ENCODE measurements around the gene NUP133.

NUP133 gene

DNA sequence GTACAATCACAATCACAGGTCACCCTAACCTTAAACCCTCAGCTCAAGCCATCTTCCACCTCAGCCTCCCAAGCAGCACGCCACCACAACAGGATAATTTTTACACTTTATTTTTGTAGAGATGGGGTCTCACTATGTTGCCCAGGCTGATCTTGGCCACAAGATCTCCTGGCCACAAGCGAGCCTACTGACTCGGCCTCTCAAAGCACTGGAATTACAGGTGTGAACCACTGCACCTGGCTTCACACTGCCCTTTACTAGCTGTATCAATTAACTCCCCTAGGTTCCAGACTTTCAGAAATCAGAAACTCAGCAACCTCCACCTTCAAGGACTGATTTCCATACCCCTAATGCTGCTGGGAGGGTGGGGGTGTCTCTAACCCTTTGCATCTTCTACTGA is 37.0 kb downstream of the NUP133 start:
- H4K20me1 ChIP-seq (ENCODE audit: control insufficient read depth, insufficient read depth, low read depth, low read length) = no peaks in the 10 kb centered on the region
- H3K36me3 ChIP-seq (ENCODE audit: control insufficient read depth, low read length) = peaks cover 79% of the 10 kb centered on the region
- H3K4me2 ChIP-seq (ENCODE audit: low read length) = no peak overlapping the region

DNA sequence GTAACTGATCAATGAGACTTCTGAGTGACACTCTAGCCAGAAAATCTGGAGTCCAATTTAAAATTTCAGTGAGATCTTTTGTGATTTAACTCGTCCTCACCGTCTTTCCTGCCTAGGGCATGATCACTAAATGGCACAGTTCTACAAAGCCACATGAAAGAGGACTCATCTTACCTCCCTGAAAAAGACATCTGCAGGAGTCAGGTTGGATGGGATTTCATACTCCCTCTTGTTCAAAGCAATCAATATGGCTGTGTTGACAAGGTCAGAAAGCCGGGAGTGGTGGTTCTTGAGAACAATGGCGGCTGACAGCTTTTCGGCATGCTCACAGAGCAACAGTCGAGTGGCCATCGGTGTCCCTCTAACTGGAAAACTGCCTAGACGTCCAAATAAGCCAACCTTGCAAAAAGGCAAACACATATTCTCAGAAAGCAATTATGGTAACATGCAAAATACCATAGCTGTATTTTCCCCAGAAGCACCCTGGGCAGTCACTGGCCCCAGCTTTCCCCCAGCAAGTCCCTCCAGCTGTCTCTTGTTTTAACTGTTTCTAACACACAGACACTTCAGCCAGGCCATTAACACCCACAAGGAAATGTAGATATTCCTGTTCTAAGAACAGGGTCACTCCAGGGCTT is 37.6 kb downstream of the NUP133 start:
- Histone ChIP-seq H3F3A (ENCODE audit: control insufficient read depth, insufficient read depth) (no peaks in the 10 kb centered on the region), H4K20me1 (ENCODE audit: control insufficient read depth, insufficient read depth, low read depth, low read length) (no peaks in the 10 kb centered on the region), H3K79me2 (ENCODE audit: control insufficient read depth, low read length) (no peaks in the 10 kb centered on the region), H3K27me3 (ENCODE audit: control insufficient read depth, low read length) (no peaks in the 10 kb centered on the region), H3K36me3 (ENCODE audit: control insufficient read depth, low read length) (peaks cover 78% of the 10 kb centered on the region), H3K4me2 (ENCODE audit: low read length) (no peak overlapping the region), H3K4me1 (ENCODE audit: control insufficient read depth, low read length) (no peaks in the 10 kb centered on the region), H3K27ac (ENCODE audit: low read depth, low read length) (no peak overlapping the region), H3K9me3 (ENCODE audit: control insufficient read depth, insufficient read depth, low read length) (no peaks in the 10 kb centered on the region), H3K4me3 (ENCODE audit: low read length) (no peak overlapping the region), H3K9me2 (replicated peaks; ENCODE audit: control insufficient read depth, low read length) (no peaks in the 10 kb centered on the region)
- TF ChIP-seq, protein P1, sequence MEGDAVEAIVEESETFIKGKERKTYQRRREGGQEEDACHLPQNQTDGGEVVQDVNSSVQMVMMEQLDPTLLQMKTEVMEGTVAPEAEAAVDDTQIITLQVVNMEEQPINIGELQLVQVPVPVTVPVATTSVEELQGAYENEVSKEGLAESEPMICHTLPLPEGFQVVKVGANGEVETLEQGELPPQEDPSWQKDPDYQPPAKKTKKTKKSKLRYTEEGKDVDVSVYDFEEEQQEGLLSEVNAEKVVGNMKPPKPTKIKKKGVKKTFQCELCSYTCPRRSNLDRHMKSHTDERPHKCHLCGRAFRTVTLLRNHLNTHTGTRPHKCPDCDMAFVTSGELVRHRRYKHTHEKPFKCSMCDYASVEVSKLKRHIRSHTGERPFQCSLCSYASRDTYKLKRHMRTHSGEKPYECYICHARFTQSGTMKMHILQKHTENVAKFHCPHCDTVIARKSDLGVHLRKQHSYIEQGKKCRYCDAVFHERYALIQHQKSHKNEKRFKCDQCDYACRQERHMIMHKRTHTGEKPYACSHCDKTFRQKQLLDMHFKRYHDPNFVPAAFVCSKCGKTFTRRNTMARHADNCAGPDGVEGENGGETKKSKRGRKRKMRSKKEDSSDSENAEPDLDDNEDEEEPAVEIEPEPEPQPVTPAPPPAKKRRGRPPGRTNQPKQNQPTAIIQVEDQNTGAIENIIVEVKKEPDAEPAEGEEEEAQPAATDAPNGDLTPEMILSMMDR (IDR thresholded peaks at IDR 0.05; ENCODE audit: low read depth, low read length, poor library complexity, severe bottlenecking) = no peak
- TF ChIP-seq EZH2phosphoT487 (IDR thresholded peaks at IDR 0.05; ENCODE audit: borderline replicate concordance, low read length) = no peak

More for the DNA sequence above, 37.0 kb downstream of the NUP133 start:
- no peak for TF ChIP-seq EZH2phosphoT487 (IDR thresholded peaks at IDR 0.05; ENCODE audit: borderline replicate concordance, low read length)
- Histone ChIP-seq H3K27ac (ENCODE audit: low read depth, low read length) (no peak overlapping the region), H3F3A (ENCODE audit: control insufficient read depth, insufficient read depth) (no peaks in the 10 kb centered on the region), H3K9me2 (replicated peaks; ENCODE audit: control insufficient read depth, low read length) (no peaks in the 10 kb centered on the region), H3K27me3 (ENCODE audit: control insufficient read depth, low read length) (no peaks in the 10 kb centered on the region), H3K9me3 (ENCODE audit: control insufficient read depth, insufficient read depth, low read length) (no peaks in the 10 kb centered on the region), H3K79me2 (ENCODE audit: control insufficient read depth, low read length) (no peaks in the 10 kb centered on the region), H3K4me1 (ENCODE audit: control insufficient read depth, low read length) (no peaks in the 10 kb centered on the region), H3K4me3 (ENCODE audit: low read length) (no peak overlapping the region)

DNA sequence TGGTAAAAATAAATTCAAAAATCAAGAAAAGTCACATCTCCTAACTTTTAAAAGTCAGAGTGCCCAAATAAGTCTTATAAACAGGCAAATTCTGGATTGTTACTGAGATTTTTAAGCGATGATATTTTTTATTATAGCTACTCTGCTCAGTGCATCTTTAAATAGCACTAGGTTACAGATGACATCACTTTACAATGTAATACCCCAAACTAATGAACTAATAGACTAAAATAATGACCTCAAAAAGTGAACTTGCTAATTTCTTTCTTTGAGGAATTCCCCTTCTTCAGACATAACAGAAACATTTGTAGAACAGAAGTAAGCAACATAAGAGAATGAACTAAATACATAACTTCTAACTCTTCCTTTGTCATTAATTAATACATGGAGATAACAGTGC is 41.3 kb downstream of the NUP133 start:
- Histone ChIP-seq H3K9me2 (replicated peaks; ENCODE audit: control insufficient read depth, low read length) (no peaks in the 10 kb centered on the region), H4K20me1 (ENCODE audit: control insufficient read depth, insufficient read depth, low read depth, low read length) (no peaks in the 10 kb centered on the region), H3K9me3 (ENCODE audit: control insufficient read depth, insufficient read depth, low read length) (no peaks in the 10 kb centered on the region), H3K36me3 (ENCODE audit: control insufficient read depth, low read length) (peaks cover 85% of the 10 kb centered on the region), H3F3A (ENCODE audit: control insufficient read depth, insufficient read depth) (no peaks in the 10 kb centered on the region), H3K27ac (ENCODE audit: low read depth, low read length) (no peak overlapping the region), H3K79me2 (ENCODE audit: control insufficient read depth, low read length) (no peaks in the 10 kb centered on the region), H3K27me3 (ENCODE audit: control insufficient read depth, low read length) (no peaks in the 10 kb centered on the region), H3K4me3 (ENCODE audit: low read length) (no peak overlapping the region), H3K4me1 (ENCODE audit: control insufficient read depth, low read length) (no peaks in the 10 kb centered on the region), H3K4me2 (ENCODE audit: low read length) (no peak overlapping the region)
- TF ChIP-seq, protein P1 (IDR thresholded peaks at IDR 0.05; ENCODE audit: low read depth, low read length, poor library complexity, severe bottlenecking) = no peak
- TF ChIP-seq EZH2phosphoT487 (IDR thresholded peaks at IDR 0.05; ENCODE audit: borderline replicate concordance, low read length) = no peak

DNA sequence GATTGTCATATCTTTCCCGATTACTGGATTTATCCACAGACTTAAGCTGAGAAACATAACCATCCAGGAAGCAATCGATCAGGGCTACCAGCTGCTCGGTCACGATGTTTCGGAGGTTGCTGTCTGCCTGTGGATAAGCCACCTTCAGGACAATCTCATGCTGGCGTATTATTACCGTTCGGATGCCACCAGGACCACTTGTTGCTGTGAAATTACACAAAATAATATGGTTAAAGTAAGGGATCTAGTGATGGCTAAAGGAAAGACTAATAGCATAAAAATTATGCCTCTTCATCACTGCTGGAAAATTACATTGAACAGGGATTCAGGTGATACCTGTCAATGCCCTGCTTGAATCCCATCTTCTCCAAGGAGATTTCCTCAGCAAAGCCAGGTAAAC is 43.5 kb downstream of the NUP133 start:
- Histone ChIP-seq H3K4me2 (ENCODE audit: low read length) (no peak overlapping the region), H3K4me1 (ENCODE audit: control insufficient read depth, low read length) (no peaks in the 10 kb centered on the region), H3K36me3 (ENCODE audit: control insufficient read depth, low read length) (peaks cover 91% of the 10 kb centered on the region), H3K9me3 (ENCODE audit: control insufficient read depth, insufficient read depth, low read length) (no peaks in the 10 kb centered on the region), H3F3A (ENCODE audit: control insufficient read depth, insufficient read depth) (no peaks in the 10 kb centered on the region), H3K27ac (ENCODE audit: low read depth, low read length) (no peak overlapping the region), H3K4me3 (ENCODE audit: low read length) (no peak overlapping the region), H3K79me2 (ENCODE audit: control insufficient read depth, low read length) (no peaks in the 10 kb centered on the region), H3K27me3 (ENCODE audit: control insufficient read depth, low read length) (no peaks in the 10 kb centered on the region), H3K9me2 (replicated peaks; ENCODE audit: control insufficient read depth, low read length) (no peaks in the 10 kb centered on the region), H4K20me1 (ENCODE audit: control insufficient read depth, insufficient read depth, low read depth, low read length) (no peaks in the 10 kb centered on the region)
- TF ChIP-seq, protein P1 (IDR thresholded peaks at IDR 0.05; ENCODE audit: low read depth, low read length, poor library complexity, severe bottlenecking) = no peak
- no peak for TF ChIP-seq EZH2phosphoT487 (IDR thresholded peaks at IDR 0.05; ENCODE audit: borderline replicate concordance, low read length)

Data from DOHH2 (cell line).